ENCODE results near the gene ZCCHC12.

ZCCHC12 gene

DNA sequence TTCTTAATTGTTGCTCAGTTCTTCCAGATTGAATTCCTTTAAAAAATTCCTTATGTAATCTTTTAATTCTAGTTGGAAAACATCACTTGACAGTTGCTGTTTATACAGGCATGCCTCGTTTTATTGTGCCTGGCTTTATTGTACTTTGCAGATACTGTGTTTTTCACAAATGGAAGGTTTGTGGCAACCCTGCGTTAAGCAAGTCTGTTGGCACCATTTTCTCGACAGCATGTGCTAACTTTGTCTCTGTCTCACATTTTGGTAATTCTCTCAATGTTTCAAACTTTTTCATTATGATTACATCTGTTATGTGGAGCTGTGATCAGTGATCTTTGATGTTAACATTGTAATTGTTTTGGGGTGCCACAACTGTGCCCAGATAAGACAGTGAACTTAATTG, 33.4 kb downstream of the ZCCHC12 start:
- Mint-ChIP-seq H3K36me3 (ENCODE audit: low read depth) (no peaks in the 10 kb centered on the region), H3K27me3 (peaks cover 5% of the 10 kb centered on the region), H3K4me3 (no peak overlapping the region), H3K4me1 (ENCODE audit: low read depth) (no peaks in the 10 kb centered on the region), H3K27ac (no peak overlapping the region), H3K9me3 (no peaks in the 10 kb centered on the region)

DNA sequence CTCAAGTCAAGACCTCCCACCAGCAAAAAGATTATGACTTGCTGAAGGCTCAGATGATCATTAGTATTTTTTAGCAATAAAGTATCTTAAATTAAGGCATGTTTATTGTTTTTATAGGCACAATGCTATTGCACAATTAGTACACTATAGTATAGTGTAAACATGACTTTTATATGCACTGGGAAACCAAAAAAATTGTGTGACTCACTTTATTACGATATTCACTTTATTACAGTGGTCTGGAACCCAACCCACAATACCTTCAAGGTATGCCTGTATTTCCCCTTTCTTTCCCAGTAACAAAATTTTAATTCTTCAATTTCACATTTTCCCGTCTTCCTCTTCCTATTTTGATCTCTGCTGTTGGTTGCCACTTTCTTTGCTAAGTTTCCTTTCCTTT, 37.7 kb downstream of the ZCCHC12 start:
- Mint-ChIP-seq H3K4me3 (no peak overlapping the region), H3K9me3 (no peaks in the 10 kb centered on the region), H3K4me1 (ENCODE audit: low read depth) (no peaks in the 10 kb centered on the region), H3K27me3 (peaks cover 5% of the 10 kb centered on the region), H3K27ac (no peak overlapping the region), H3K36me3 (ENCODE audit: low read depth) (no peaks in the 10 kb centered on the region)

DNA sequence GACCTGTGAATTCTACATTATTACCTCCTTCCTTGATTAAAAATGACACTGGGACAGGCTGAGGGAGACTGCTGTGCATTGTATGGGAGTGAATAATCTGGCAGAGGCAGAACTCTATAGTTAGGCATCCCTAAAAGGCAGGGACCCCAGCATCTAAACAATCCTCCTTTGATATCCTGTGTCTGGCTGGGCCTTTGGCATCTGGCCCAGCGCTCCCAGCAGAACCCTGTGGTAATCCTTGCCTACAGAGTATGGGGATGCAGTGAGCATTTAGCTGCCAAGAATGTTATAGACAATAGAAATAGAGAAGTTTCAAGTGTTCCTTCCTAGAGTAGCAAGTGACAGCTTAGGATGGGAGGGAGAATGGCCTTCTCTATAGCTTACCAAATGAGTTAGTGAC, 38.5 kb downstream of the ZCCHC12 start:
- H3K4me1 Mint-ChIP-seq (ENCODE audit: low read depth), result no peaks in the 10 kb centered on the region
- H3K27ac Mint-ChIP-seq, result no peak overlapping the region
- H3K9me3 Mint-ChIP-seq, result no peaks in the 10 kb centered on the region
- H3K27me3 Mint-ChIP-seq, result peaks cover 5% of the 10 kb centered on the region
- no peaks in the 10 kb centered on the region for H3K36me3 Mint-ChIP-seq (ENCODE audit: low read depth)
- H3K4me3 Mint-ChIP-seq, result no peak overlapping the region

DNA sequence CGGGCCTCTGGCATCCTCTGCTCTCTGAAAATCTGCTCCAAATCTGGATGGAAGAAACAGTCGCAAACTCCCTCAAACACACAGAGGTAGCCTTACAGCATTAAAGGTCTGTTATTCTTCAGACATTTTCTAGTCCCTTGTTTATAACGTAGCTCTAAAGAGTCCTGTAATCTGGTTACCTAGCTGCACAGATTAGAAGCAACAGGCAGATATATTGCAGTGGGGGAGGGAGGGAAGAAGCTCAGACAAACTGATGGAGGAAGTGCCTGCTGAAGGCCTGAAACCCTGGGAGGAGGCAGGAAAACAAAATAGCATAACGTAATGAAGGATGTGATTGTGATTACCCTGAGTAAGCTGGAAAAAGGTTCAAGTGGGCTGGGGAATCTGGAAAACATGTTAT, 39.4 kb downstream of the ZCCHC12 start:
- Mint-ChIP-seq H3K36me3 (ENCODE audit: low read depth) (no peaks in the 10 kb centered on the region), H3K9me3 (no peaks in the 10 kb centered on the region), H3K4me3 (no peak overlapping the region), H3K27me3 (peaks cover 5% of the 10 kb centered on the region), H3K27ac (no peak overlapping the region), H3K4me1 (ENCODE audit: low read depth) (no peaks in the 10 kb centered on the region)

DNA sequence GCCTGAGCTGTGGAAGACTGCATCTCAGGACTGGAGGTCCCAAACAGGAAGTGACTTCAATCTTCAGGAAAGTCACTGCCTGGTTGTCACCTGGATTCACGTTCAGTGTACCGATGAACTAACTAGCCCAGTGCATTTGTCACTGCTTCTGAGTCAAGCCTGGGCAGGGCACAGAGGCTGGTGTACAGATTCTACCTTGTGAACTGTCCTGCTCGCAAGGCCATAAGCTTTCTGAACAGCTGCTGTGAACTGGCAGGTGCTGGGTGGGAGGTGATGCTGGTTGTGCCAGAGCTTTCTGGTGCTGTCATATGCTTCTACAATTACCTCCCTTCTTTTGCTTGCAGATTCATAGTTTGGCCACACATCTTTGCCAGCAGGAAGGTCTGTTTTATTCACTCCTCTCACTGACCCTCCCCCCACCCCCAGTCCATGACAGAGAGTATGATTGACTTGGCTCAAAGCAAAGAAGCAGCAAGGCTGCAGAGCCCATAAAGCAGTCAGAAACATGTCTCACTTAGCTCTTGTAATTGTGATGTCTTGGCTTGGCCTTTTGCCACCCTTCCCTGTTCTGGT, 40.5 kb downstream of the ZCCHC12 start:
- Mint-ChIP-seq H3K4me3 (no peak overlapping the region), H3K4me1 (ENCODE audit: low read depth) (no peaks in the 10 kb centered on the region)

DNA sequence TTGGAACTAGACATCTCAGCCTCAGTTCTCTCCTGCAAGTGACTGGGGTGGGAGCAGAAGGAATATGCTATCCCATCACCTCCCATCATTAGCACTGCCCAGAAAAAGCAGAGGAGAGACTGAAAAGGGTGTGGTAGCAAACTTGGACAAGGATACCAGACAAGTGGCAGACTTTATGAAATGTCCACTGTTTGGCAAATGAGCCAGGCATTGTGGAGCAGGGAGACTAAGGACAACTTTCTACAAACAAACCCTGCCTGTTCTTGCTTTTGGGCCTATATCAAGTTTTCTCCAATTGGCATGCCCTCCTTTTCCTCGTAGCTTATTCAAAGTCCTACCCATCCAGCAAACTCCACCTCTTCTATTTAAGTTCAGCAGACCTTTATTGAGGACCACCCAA, 41.6 kb downstream of the ZCCHC12 start:
- no peaks in the 10 kb centered on the region for H3K9me3 Mint-ChIP-seq
- no peaks in the 10 kb centered on the region for H3K27me3 Mint-ChIP-seq
- no peak overlapping the region for H3K4me3 Mint-ChIP-seq
- no peak overlapping the region for H3K27ac Mint-ChIP-seq
- H3K36me3 Mint-ChIP-seq (ENCODE audit: low read depth), result no peaks in the 10 kb centered on the region
- no peaks in the 10 kb centered on the region for H3K4me1 Mint-ChIP-seq (ENCODE audit: low read depth)

More for the DNA sequence above, 40.5 kb downstream of the ZCCHC12 start:
- no peak overlapping the region for H3K27ac Mint-ChIP-seq
- no peaks in the 10 kb centered on the region for H3K9me3 Mint-ChIP-seq
- peaks cover 5% of the 10 kb centered on the region for H3K27me3 Mint-ChIP-seq
- no peaks in the 10 kb centered on the region for H3K36me3 Mint-ChIP-seq (ENCODE audit: low read depth)

DNA sequence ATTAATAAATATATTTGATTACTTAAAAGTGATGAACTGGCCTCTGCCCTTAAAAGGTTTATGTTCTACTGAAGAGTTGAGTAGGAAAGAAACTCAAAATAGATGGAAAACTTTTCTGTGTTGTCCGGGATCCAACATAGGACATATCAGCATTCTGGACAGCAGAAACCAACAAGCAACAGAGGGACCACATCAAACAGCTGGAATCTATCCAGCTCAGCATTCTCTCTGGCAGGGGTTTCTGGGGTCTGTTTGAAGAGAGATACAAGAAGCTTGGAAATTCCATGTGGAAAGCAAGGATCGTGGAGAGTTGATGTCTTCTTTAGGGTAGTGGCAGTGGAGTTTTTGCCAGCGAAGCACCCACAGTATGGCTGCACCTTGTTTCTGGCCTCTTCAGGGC, 43.6 kb downstream of the ZCCHC12 start:
- H3K27me3 Mint-ChIP-seq, result no peaks in the 10 kb centered on the region
- no peak overlapping the region for H3K27ac Mint-ChIP-seq
- no peaks in the 10 kb centered on the region for H3K4me1 Mint-ChIP-seq (ENCODE audit: low read depth)
- no peaks in the 10 kb centered on the region for H3K9me3 Mint-ChIP-seq
- no peaks in the 10 kb centered on the region for H3K36me3 Mint-ChIP-seq (ENCODE audit: low read depth)
- H3K4me3 Mint-ChIP-seq, result no peak overlapping the region

DNA sequence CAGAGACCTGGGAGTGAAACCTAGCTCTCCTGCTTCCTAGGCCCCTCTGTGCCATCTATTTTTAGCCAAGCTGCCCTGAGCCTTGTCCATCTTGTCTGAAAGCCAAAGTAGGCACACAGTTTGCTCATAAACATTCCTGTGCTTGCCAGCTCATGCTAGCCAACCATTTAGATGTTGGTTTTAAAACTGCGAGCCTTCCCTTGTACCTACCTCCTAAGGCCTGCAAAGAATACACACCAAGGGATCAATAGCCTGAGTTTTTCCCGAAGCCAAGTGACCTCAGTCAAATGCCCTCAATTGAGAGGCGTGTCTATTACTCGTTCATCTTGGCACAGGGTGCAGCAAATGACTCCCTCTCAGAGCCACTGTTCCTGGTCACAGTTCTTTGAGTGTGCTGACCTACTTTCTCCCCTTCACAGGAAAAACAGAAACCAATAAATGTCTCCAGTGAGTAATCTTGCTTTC, 48.5 kb downstream of the ZCCHC12 start:
- H3K27me3 Mint-ChIP-seq, result no peaks in the 10 kb centered on the region
- H3K9me3 Mint-ChIP-seq, result no peaks in the 10 kb centered on the region
- no peaks in the 10 kb centered on the region for H3K36me3 Mint-ChIP-seq (ENCODE audit: low read depth)
- H3K4me3 Mint-ChIP-seq, result no peak overlapping the region
- no peaks in the 10 kb centered on the region for H3K4me1 Mint-ChIP-seq (ENCODE audit: low read depth)
- H3K27ac Mint-ChIP-seq, result no peak overlapping the region
